GM19023 (cell line): ENCODE data around the gene GNAL.

Experiments
- ATAC-seq: cut with Tn5 transposase; IDR thresholded peaks from one replicate; pipeline ENCODE4 v1.9.1; 2021; ENCODE audit warnings: mild to moderate bottlenecking, moderate library complexity; ENCODE audit not compliant: unreplicated experiment

The GNAL gene

GRCh38 chr18:11721720-11722119 lies 32.7 kb downstream of the GNAL start:
- ATAC-seq: no peak

- ATAC-seq: no peak
These were observed 35.7 kb downstream of the GNAL start for GRCh38 chr18:11724781-11725180.

- ATAC-seq: no peak
These were observed 37.5 kb downstream of the GNAL start for GRCh38 chr18:11726556-11726955.

- ATAC-seq: no peak
These were observed 39.2 kb downstream of the GNAL start for GRCh38 chr18:11728249-11728648.

- no peak for ATAC-seq
These were observed 40.5 kb downstream of the GNAL start for GRCh38 chr18:11729556-11729955.

GRCh38 chr18:11733031-11733430 lies 44.0 kb downstream of the GNAL start:
- peak; percentile 74 for ATAC-seq

GRCh38 chr18:11736656-11737055 lies 47.6 kb downstream of the GNAL start:
- ATAC-seq: no peak

- ATAC-seq: no peak
These were observed 50.8 kb downstream of the GNAL start for GRCh38 chr18:11739893-11740292.

- ATAC-seq: no peak
These were observed 51.4 kb downstream of the GNAL start for GRCh38 chr18:11740461-11740860.

- ATAC-seq: no peak
These were observed 52.6 kb downstream of the GNAL start for GRCh38 chr18:11741505-11742145.

- no peak for ATAC-seq
These were observed 56.5 kb downstream of the GNAL start for GRCh38 chr18:11745521-11745920.

GRCh38 chr18:11747286-11747685 lies 58.2 kb downstream of the GNAL start:
- ATAC-seq: no peak

- no peak for ATAC-seq
These were observed 58.7 kb downstream of the GNAL start for GRCh38 chr18:11747731-11748130.

GRCh38 chr18:11749305-11749704 lies 60.2 kb downstream of the GNAL start:
- no peak for ATAC-seq

GRCh38 chr18:11750171-11750570 lies 61.1 kb downstream of the GNAL start:
- ATAC-seq: no peak

- ATAC-seq: no peak
These were observed 61.7 kb downstream of the GNAL start for GRCh38 chr18:11750581-11751310.

- no peak for ATAC-seq
These were observed 62.5 kb downstream of the GNAL start for GRCh38 chr18:11751341-11752115.

GRCh38 chr18:11752116-11752911 lies 63.2 kb downstream of the GNAL start:
- ATAC-seq: no peak

GRCh38 chr18:11754979-11755378 lies 65.9 kb downstream of the GNAL start:
- no peak for ATAC-seq

GRCh38 chr18:11757084-11757590 lies 68.1 kb downstream of the GNAL start:
- ATAC-seq: no peak

- ATAC-seq: no peak
These were observed 70.4 kb downstream of the GNAL start for GRCh38 chr18:11759456-11759855.
